ENCODE measurements around the gene UACA.

- TF ChIP-seq CTCF (IDR thresholded peaks at IDR 0.05) = peak in 3 of 4 experiments; percentile 23 to 43 (median 28)
- no peak for TF ChIP-seq POLR2A (IDR thresholded peaks at IDR 0.05)
Observed at GRCh38 chr15:70636540-70637165, 126.7 kb downstream of the UACA start.
